Subcutaneous adipose tissue (tissue), 4 donors: Measurements from ENCODE around the gene TTC21A. TPM values are rescaled to one million over a fixed set of nuclear protein-coding genes. Genes with fewer than 3 reads are reported as not detected.

Experiments
- total RNA-seq, 4 donors: library from RNA; depleted of rRNA; stranded (reverse); fragments of >200 nt; gene quantifications; one replicate each; pipeline ENCODE4 v1.1.0, GENCODE V29; 2016
- TF ChIP-seq, protein P1 (sequence below): fragments of 450-650 bp; IDR thresholded peaks from one replicate; pipeline ENCODE4 v1.5.1; 2016; ENCODE audit warnings: low read depth, mild to moderate bottlenecking, control low read depth, antibody characterized with exemption, moderate library complexity

The TTC21A gene
- total RNA-seq, 4 donors from 2014 or later = 3.3 to 11.1 (median 7.4) TPM

DNA sequence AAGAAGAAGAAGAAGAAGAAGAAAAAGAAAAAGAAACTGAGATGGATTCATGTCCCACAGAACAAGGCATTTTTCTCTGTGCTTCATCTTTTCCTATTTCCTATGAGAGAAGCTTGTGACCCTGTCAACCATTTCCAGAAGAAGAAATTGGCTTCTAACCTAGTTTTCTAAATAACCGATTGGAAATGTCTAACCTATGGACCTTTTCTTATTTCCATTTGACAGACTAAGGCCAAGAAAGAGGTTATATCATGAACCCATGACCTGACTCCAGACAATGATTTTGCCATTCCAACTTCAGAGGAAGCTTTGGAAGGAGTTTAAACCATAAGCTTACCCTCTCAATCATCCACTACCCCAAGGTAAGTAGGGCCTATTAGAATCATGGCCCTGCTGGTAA lies 62.2 kb downstream of the TTC21A start:
- TF ChIP-seq, protein P1, sequence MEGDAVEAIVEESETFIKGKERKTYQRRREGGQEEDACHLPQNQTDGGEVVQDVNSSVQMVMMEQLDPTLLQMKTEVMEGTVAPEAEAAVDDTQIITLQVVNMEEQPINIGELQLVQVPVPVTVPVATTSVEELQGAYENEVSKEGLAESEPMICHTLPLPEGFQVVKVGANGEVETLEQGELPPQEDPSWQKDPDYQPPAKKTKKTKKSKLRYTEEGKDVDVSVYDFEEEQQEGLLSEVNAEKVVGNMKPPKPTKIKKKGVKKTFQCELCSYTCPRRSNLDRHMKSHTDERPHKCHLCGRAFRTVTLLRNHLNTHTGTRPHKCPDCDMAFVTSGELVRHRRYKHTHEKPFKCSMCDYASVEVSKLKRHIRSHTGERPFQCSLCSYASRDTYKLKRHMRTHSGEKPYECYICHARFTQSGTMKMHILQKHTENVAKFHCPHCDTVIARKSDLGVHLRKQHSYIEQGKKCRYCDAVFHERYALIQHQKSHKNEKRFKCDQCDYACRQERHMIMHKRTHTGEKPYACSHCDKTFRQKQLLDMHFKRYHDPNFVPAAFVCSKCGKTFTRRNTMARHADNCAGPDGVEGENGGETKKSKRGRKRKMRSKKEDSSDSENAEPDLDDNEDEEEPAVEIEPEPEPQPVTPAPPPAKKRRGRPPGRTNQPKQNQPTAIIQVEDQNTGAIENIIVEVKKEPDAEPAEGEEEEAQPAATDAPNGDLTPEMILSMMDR = no peak

DNA sequence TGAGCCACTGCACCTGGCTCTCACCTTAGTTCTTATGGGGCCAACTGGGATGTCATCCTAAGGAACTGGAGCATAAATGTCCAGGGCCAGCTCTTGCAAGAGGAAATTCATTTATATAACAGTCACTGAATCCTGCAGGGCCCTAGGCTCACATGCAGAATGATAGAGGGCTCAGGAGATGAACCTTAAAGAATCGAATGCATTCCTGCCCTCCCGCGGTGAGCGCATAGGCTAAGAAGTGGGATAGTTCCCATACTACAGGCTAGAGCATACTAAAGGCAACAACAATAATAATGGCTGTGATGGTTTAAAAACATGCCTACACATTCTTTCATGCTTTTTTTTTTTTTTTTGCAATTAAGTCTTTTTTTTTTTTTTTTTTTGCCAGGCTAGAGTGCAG lies 63.0 kb downstream of the TTC21A start:
- TF ChIP-seq, protein P1 = no peak

DNA sequence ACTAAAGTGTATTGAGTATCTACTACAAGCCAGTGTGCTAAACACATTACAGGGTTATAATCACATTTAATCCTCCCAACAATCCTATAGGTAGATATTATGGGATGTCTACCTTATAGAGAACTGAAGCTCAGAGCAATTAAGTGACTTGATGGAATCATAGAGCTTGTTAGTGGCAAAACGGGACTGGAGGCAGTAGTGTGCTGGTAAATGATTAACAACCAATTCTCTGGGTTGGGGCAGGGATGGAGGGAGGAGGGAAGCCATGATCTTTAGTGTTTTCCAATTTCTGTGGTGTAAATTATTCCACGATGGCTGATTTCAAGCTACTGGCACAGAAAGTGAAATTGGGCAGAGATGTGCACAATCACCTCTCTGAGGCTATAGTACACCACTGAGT lies 64.4 kb downstream of the TTC21A start:
- TF ChIP-seq, protein P1 = no peak

DNA sequence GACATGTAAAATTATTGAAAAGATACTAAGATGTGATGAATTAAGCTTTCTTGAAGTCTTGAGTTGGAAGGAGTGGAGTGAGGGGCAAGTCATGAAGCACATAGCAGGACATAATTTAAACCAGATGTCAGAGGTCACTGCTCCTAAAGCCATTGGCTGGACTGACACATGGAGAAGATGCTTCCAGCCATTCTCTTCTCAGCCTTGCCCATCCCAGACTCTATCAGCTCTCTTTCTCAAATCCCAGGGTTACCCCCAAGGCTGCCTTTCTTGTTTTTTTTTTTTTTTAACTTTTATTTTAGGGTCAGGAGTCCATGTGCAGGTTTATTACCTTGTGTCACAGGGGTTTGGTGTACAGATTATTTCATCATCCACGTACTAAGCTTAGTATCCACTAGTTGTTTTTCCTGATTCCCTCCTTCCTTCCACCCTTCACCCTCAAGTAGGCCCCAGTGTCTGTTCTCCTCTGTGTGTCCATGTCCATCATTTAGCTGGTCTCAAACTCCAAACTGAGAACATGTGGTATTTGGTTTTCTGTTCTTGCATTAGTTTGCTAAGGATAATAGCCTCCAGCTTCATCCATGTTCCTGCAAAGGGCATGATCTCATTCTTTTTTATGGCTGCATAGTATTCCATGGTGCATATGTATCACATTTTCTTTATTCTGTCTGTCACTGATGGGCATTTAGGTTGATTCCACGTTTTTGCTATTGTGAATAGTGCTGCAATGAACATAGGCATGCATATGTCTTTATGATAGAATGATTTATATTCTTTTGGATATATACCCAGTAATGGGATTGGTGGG lies 66.0 kb downstream of the TTC21A start:
- TF ChIP-seq, protein P1 = no peak

DNA sequence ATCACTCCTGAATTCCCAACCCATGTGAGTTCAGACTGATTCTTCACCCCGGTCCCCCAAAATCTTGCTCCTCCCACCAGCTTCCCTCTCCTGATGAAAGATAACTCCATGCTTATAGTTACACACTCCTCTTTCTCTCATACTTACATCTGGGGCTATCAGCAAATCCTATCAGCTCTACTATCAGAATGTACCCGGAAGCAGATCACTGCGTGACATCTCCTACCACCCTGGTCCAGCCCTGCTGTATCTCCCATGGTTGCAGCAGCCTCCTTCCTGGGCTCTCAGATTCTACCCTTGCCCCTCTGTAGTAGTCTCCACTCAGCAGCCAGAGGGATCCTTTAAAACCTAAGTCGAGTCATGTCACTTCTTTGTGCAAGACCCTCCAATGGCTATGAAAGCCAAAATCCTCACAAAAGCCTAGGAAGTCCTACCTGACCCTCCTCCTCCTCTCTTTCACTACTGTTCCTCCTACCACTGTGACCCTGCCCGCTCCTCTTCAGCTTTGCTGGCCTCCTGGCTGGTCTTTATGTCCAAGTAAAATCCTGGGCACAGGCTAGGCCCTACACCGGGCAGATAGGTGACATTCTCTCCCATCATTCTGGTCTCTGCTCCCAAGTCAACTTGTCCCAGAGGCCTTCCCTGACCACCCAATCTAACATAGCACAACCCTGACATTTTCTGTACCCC lies 68.7 kb downstream of the TTC21A start:
- TF ChIP-seq, protein P1 = no peak

DNA sequence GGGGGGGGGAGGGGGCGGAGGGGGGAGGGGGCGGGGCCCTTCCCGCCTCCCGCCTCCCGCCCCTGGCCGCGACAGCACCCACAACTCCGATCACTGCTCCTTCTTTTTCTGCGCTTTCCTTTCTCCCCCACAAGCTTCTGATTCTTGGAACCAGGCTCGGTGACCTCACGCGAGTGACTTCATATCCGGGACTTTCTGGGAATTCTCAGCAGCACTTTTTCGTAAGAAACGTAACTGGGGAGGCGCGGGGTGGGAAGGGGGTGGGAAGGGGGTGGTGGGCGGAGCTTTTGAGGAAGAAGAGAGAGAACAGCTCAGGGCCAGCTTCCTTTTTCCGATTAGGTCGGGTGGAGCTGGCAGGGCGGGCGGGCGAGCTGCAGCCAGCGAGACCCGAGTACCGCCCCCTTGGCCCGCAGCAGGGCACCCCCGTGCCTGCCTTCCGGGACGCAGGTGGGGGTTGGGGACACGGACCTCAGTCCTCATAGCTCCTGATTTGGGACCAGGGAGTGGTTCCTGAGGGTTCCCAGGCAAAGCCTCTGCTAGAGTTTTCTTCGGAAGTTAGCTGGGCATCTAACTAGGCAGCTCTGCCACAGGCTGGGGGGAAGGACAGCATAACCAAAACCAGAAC lies 70.3 kb downstream of the TTC21A start:
- TF ChIP-seq, protein P1 = no peak

DNA sequence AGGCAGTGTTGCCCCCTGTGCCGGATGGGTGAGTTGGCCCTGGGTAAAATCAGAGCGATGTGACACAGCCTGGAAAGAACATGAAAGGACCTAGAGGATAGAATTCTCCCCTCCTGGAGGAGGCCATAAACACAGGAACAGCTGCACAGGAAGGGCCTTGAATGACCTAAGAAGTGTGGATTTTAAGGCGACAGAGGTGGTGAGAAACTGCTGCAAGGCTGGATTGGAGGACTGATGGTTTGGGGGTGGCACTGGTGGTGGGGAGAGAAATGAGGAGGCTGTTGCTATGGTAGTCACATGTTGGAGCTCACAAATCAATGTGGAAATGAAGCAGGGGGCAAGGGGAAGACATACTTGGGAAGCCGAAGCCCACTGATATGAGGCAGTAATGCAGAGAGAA lies 71.1 kb downstream of the TTC21A start:
- TF ChIP-seq, protein P1 = no peak
